Stimulated activated CD8-positive, alpha-beta memory T cell treated with anti-CD3 and anti-CD28 coated beads, Interleukin-7, amount 100 ng/mL, for 4 hours (primary cell): ENCODE measurements around the gene TRIM56.
A peak's percentile ranks its signal among the peaks of the same experiment; 100 is the strongest.
"Not testable (repeated sequence)": the region's sequence is repeated elsewhere in the genome, so short reads cannot be mapped to it uniquely, and the experiment has no call there.

ENCODE experiments used
- DNase-seq, 2 donors: peaks; one replicate each; pipeline ENCODE4 v3.0.0-alpha.2; 2020; ENCODE audit warnings: low read depth in 2 of 2

Gene TRIM56

GRCh38 chr7:101113836-101114235 is 28.6 kb downstream of the TRIM56 start:
- no peak for DNase-seq

DNA sequence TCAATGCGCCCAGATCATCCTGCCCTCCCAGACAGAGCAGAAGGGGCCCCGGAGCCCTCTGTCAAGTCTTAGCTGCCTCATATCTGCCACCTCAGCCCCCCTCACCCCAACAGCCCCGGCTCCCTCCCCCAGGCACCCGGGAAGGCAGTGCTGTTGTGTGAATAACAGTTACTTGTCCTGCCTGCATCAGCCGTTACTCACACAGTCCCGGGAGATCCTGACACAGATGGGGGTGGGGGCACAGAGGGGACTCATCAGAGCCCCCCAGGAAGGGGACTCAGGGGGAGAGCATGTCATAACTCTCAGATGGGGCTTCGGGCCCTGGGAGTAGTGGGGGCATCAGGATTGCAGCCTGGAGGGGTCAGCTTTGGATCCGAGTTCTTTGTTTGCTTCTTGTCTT is 29.2 kb downstream of the TRIM56 start:
- DNase-seq = no peak

GRCh38 chr7:101115215-101115614 is 29.9 kb downstream of the TRIM56 start:
- DNase-seq = no peak

DNA sequence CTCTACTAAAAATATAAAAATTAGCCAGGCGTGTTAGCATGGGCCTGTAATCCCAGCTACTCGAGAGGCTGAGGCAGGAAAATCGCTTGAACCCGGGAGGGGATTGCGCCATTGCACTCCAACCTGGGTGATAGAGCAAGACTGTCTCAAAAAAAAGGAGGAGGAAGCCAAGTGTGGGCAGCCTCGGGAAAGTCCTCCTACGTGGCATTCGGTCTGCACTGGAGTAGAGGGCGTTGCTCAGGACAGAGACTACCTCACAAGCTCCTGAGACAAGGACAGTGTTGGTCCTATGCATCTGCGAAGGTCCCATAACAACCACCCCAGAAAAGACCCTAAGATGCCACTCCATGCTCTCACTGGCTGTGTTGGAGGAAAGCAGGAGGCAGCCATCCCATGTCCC is 31.6 kb downstream of the TRIM56 start:
- no peak for DNase-seq

GRCh38 chr7:101118856-101119255 is 33.6 kb downstream of the TRIM56 start:
- no peak for DNase-seq

DNA sequence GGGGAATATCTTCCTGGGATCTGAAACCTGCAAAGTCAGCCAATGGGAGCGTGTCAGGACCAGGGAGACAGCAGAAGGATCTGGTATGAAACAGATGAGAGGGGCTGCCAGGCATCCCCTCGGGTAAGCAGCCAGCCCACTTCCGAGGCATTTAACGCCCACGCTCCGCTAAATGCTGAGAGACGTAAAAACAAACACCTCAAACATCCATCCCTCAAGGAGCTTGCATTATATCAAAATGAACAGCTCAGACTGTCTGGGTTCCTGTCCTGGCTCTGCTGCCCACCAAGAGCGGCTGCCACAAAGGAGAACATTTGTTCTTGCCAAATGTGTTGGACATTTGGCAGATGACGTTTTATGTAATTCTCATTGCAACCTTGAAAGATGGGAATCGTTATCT is 34.6 kb downstream of the TRIM56 start:
- no peak for DNase-seq

GRCh38 chr7:101120315-101120714 is 35.0 kb downstream of the TRIM56 start:
- no peak for DNase-seq

DNA sequence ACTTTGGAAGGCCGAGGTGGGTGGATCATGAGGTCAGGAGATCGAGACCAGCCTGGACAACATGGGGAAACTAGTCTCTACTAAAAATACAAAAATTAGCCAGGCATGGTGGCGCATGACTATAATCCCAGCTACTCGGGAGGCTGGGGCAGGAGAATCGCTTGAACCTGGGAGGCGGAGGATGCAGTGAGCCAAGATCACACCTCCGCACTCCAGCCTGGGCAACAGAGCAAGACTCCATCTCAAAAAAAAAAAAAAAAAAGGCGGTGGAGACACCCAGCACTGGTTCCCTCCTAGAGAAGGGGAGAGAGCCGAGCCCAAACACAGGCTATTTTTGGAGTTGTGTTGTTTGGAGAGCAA is 36.3 kb downstream of the TRIM56 start:
- DNase-seq = not testable (repeated sequence)

- no peak for DNase-seq
These were observed 37.0 kb downstream of the TRIM56 start for GRCh38 chr7:101121991-101122932.

DNA sequence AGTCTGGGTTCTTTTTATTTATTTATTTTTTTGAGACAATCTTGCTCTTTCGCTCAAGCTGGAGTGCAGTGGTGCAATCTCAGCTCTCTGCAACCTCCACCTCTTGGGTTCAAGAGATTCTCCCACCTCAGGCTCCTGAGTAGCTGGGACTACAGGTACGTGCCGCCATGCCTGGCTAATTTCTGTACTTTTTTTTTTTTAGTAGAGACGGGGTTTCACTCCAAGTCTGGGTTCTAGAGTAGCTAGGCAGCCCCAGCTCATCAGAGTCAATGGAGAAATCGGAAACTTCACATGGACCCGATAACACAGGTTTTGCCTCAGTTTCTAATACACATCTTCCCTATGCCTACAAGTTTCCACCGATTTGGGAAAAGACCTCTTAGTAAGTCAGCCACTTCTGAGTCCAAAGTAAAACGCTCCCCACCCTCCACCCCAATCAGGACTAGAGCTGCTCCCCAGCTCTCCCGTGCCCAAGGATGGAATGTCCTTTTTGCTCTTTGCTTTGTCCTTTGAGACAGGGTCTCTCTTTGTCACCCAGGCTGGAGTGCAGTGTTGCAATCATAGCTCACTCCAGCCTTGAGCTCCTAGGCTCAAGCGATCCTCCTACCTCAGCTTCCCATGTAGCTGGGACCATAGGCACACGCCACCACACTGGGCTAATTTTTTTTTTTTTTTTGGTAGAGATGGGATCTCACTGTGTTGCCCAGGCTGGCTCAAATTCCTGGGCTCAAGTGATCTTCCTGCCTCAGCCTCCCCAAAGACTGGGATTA is 37.8 kb downstream of the TRIM56 start:
- no peak for DNase-seq

GRCh38 chr7:101123703-101124068 is 38.4 kb downstream of the TRIM56 start:
- no peak for DNase-seq

DNA sequence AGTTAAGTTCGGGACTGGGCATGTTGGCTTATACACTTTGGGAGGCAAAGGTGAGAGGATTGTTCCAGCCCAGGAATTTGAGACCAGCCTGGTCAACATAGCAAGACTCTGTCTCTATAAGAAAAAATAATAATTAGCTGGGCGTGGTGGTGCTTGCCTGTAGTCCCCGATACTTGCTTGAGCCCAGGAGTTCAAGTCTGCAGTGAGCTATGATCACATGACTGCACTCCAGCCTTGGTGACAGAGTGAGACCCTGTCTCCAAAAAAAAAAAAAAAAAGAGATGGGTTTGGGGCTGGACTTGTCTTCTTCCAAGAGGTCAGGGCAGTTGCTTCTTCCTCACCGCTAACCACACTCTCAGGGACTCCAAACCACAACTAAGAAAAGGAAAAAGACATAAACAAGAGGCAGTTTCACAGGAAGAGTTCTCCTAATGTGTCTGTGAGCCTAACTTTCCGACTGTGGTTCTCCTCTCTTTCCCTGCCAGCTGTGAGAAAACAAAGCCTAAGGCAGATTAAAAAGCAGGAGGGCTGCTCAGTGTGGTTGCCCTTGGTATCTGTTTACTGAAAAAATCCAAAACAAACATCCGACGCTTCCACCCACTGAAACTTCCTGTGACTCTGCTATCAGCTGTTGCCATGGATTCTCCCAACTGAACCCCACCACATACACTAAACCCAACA is 39.2 kb downstream of the TRIM56 start:
- DNase-seq = no peak

- DNase-seq = no peak
These were observed 40.8 kb downstream of the TRIM56 start for GRCh38 chr7:101125989-101126650.

- DNase-seq = peak; percentile 29 to 44
These were observed 41.6 kb downstream of the TRIM56 start, which contains the start of gene SERPINE1 for GRCh38 chr7:101126651-101127459. SERPINE1 (plus strand) TSS chr7:101127104; CDS start chr7:101128394, 1,290 bp downstream.

DNA sequence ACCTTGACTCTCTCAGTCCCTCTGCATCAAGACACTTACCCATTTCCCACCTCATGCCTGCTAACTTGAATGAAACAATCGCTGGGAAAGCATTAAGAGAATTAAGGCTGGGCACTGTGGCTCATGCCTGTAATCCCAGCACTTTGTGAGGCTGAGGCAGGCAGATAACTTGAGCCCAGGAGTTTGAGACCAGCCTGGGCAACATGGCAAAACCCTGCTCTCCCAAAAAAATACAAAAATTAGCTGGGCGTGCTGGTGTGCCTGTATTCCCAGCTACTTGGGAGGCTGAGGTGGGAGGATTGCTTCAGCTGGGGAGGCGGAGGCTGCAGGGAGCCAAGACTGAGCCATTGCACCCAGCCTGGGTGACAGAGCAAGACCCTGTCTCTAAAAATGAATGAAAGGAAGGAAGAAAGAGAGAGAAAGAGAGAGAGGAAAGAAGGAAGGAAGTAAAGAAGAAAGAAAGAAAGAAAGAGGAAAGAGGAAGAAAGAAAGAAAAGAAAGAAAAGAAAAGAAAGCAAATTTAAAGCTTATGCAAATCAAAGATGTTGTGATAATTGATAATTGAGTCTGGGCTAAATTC is 42.3 kb downstream of the TRIM56 start:
- no peak for DNase-seq

DNA sequence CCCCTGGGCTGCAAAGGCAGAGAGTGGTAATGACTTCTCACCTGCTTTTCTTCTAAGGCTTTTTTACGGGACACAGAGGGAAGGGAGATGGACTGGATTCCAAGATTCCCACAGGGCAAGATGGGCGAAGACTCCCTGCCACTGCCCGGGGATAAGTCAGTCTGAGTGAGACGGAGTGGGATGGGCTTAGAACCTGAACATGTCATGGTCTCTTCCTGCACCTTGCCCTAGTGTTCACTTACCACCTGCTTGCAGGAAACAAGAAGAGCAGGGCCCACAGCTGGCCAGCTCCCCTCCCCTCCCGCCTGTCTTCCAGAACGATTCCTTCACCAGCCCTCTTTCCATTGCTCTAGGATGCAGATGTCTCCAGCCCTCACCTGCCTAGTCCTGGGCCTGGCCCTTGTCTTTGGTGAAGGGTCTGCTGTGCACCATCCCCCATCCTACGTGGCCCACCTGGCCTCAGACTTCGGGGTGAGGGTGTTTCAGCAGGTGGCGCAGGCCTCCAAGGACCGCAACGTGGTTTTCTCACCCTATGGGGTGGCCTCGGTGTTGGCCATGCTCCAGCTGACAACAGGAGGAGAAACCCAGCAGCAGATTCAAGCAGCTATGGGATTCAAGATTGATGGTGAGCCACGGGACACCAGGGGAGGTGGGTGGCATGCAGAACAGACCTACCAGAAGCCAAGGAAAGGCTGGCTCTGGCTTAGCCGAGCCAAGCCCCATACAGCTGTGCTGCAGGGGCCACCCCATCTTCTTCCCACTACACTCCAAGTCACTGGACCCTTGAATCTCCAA is 43.0 kb downstream of the TRIM56 start:
- DNase-seq = no peak

DNA sequence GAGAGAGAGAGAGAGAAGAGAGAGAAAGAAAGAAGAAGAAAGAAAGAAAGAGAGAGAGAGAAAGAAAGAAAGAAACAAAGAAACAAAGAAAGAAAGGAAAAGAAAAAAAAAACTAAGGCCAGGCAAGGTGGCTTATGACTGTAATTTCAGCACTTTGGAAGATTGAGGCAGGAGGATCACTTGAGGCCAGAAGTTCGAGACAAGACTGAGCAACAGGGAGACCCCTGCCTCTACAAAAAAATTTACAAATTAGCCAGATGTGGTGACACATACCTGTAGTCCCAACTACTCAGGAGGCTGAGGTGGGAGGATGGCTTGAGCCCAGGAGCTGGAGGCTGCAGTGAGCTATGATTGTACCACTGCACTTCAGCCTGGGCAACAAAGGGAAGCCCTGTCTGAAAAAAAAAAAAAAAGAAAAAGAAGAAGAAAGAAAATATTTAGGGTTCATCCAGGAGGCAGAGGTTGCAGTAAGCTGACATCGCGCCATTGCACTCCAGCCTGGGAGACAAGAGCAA is 44.4 kb downstream of the TRIM56 start:
- DNase-seq = no peak

GRCh38 chr7:101132626-101133600 is 47.6 kb downstream of the TRIM56 start:
- not testable (repeated sequence) for DNase-seq
